ENCODE measurements around the gene HOXC10. TPM values are rescaled to one million over a fixed set of nuclear protein-coding genes. Genes with fewer than 3 reads are reported as not detected.

Gene HOXC10
- total and polyA plus RNA-seq, 2 donors (not counting 1 experiment from before 2014, with no cell fraction given): not detected

- no peak overlapping the region for H3K4me3 Mint-ChIP-seq
- no peak for ATAC-seq (ENCODE audit: low read depth)
- TF ChIP-seq CTCF (IDR thresholded peaks at IDR 0.05) (no peak), EZH2 (IDR thresholded peaks at IDR 0.05; ENCODE audit: borderline replicate concordance, insufficient read depth, low read depth, low read length, poor library complexity, severe bottlenecking) (no peak)
- H3K27me3 Mint-ChIP-seq: peaks cover 76% of the 10 kb centered on the region
- Histone ChIP-seq H3K36me3 (replicated peaks in 1 of 2; ENCODE audit: control extremely low read depth in 1 of 2, control insufficient read depth in 1 of 2, extremely low read depth in 1 of 2, insufficient read depth in 2 of 2, low read length in 1 of 2) (no peaks in the 10 kb centered on the region), H3K9ac (ENCODE audit: low read length) (no peak overlapping the region), H3K4me2 (replicated peaks; ENCODE audit: low read depth, low read length, poor library complexity, severe bottlenecking) (peak overlapping the region; percentile 27), H3K9me3 (ENCODE audit: control extremely low read depth in 1 of 3, control insufficient read depth in 2 of 3, insufficient read depth in 1 of 3, low read length in 2 of 3) (peaks cover 0 to 87% (median 11%) of the 10 kb centered on the region in 3 donors), H2AFZ (ENCODE audit: insufficient read depth, low read depth, low read length, poor library complexity, severe bottlenecking) (no peak overlapping the region), H4K20me1 (ENCODE audit: control insufficient read depth, insufficient read depth, low read length, poor library complexity, severe bottlenecking) (no peaks in the 10 kb centered on the region), H3K27ac (ENCODE audit: low read length in 2 of 2) (no peak overlapping the region), H3K4me1 (ENCODE audit: control insufficient read depth in 2 of 2, insufficient read depth in 2 of 2, low read length in 2 of 2) (peaks cover 16 to 48% of the 10 kb centered on the region in 2 donors), H3K4me3 (ENCODE audit: control extremely low read depth in 1 of 5, extremely low read depth in 1 of 5, insufficient read depth in 1 of 5, low read depth in 2 of 5, low read length in 4 of 5) (no peak overlapping the region), H3K79me2 (ENCODE audit: control insufficient read depth, insufficient read depth, low read length) (no peaks in the 10 kb centered on the region), H3K27me3 (replicated peaks in 1 of 4; ENCODE audit: control extremely low read depth in 1 of 4, control insufficient read depth in 3 of 4, insufficient read depth in 4 of 4, low read length in 3 of 4) (peaks cover 0 to 99% (median 89%) of the 10 kb centered on the region in 4 experiments)
- H3K27ac Mint-ChIP-seq: peak overlapping the region; percentile 61
- ChIA-PET POLR2A (no interaction called here), CTCF (no interaction called here)
- WGBS (ENCODE audit: insufficient coverage): 4% methylated on average over 23 of the region's 25 CpGs
- peak; percentile 45 for DNase-seq
- no peaks in the 10 kb centered on the region for H3K9me3 Mint-ChIP-seq (ENCODE audit: insufficient read depth)
- intact Hi-C loops (cut with micrococcal nuclease): no loop called here
- peaks cover 15% of the 10 kb centered on the region for H3K4me1 Mint-ChIP-seq
Measured at GRCh38 chr12:53956251-53956887, 28.6 kb upstream of the HOXC10 start.

GRCh38 chr12:53956914-53957536 lies 27.9 kb upstream of the HOXC10 start:
- H3K9me3 Mint-ChIP-seq (ENCODE audit: insufficient read depth): no peaks in the 10 kb centered on the region
- intact Hi-C loops (cut with micrococcal nuclease): no loop called here

More at GRCh38 chr12:53956914-53957536, 27.9 kb upstream of the HOXC10 start:
- ChIA-PET POLR2A (no interaction called here), CTCF (no interaction called here)
- DNase-seq: peak; percentile 44
- H3K4me2 ChIP-seq (replicated peaks; ENCODE audit: low read depth, low read length, poor library complexity, severe bottlenecking): peak overlapping the region; percentile 27
- peaks cover 16 to 48% of the 10 kb centered on the region in 2 donors for H3K4me1 ChIP-seq (ENCODE audit: control insufficient read depth in 2 of 2, insufficient read depth in 2 of 2, low read length in 2 of 2)
- H3K4me3 ChIP-seq (ENCODE audit: control extremely low read depth in 1 of 5, extremely low read depth in 1 of 5, insufficient read depth in 1 of 5, low read depth in 2 of 5, low read length in 4 of 5): no peak overlapping the region
- peaks cover 1 to 99% (median 88%) of the 10 kb centered on the region in 4 experiments for H3K27me3 ChIP-seq (replicated peaks in 1 of 4; ENCODE audit: control extremely low read depth in 1 of 4, control insufficient read depth in 3 of 4, insufficient read depth in 4 of 4, low read length in 3 of 4)
- no peak overlapping the region for H3K9ac ChIP-seq (ENCODE audit: low read length)
- TF ChIP-seq EZH2 (IDR thresholded peaks at IDR 0.05; ENCODE audit: borderline replicate concordance, insufficient read depth, low read depth, low read length, poor library complexity, severe bottlenecking) (no peak), CTCF (IDR thresholded peaks at IDR 0.05) (no peak)
- no peaks in the 10 kb centered on the region for H4K20me1 ChIP-seq (ENCODE audit: control insufficient read depth, insufficient read depth, low read length, poor library complexity, severe bottlenecking)
- Mint-ChIP-seq H3K27me3 (peaks cover 79% of the 10 kb centered on the region), H3K4me1 (peaks cover 15% of the 10 kb centered on the region), H3K4me3 (no peak overlapping the region), H3K27ac (peak overlapping the region; percentile 68)
- WGBS (ENCODE audit: insufficient coverage): 3% methylated on average over 10 of the region's 11 CpGs
- H3K79me2 ChIP-seq (ENCODE audit: control insufficient read depth, insufficient read depth, low read length): no peaks in the 10 kb centered on the region
- no peak overlapping the region for H3K27ac ChIP-seq (ENCODE audit: low read length in 2 of 2)
- no peak for ATAC-seq (ENCODE audit: low read depth)
- no peaks in the 10 kb centered on the region for H3K36me3 ChIP-seq (replicated peaks in 1 of 2; ENCODE audit: control extremely low read depth in 1 of 2, control insufficient read depth in 1 of 2, extremely low read depth in 1 of 2, insufficient read depth in 2 of 2, low read length in 1 of 2)
- peaks cover 0 to 86% (median 10%) of the 10 kb centered on the region in 3 donors for H3K9me3 ChIP-seq (ENCODE audit: control extremely low read depth in 1 of 3, control insufficient read depth in 2 of 3, insufficient read depth in 1 of 3, low read length in 2 of 3)
- no peak overlapping the region for H2AFZ ChIP-seq (ENCODE audit: insufficient read depth, low read depth, low read length, poor library complexity, severe bottlenecking)
